SK-N-SH (cell line): ENCODE measurements around the gene METTL26. TPM values are rescaled to one million over a fixed set of nuclear protein-coding genes. Genes with fewer than 3 reads are reported as not detected.

ENCODE experiments used
- CTCF ChIA-PET: fragments of 300-600, 350-600 bp; formaldehyde crosslinking; extraction: SDS; loops from one replicate; lab custom pipeline; 2021; lab: Yijun Ruan, JAX
- POLR2A ChIA-PET: fragments of 350-600 bp; sonication (Branson Sonifier 250); formaldehyde crosslinking; extraction: SDS; loops from one replicate; lab custom pipeline; 2020; ENCODE audit warnings: antibody characterized with exemption, inconsistent platforms; lab: Yijun Ruan, JAX
- DNase-seq: peaks from one replicate; pipeline ENCODE4 v3.0.0; 2012
- H2AFZ ChIP-seq: fragments of 200-600 bp; sonication (generic); 2 replicates; pipeline ENCODE4 v1.8.1; 2016; ENCODE audit warnings: antibody characterized with exemption, mild to moderate bottlenecking, low read depth
- H3F3A ChIP-seq: fragments of 200-600 bp; sonication (generic); replicated peaks from 2 replicates; pipeline ENCODE3; 2016; ENCODE audit warnings: antibody characterized with exemption, mild to moderate bottlenecking; ENCODE audit not compliant: insufficient read depth
- H3K27ac ChIP-seq, 2 experiments: fragments of 200-500 bp in 1 of 2; fragments of 200-600 bp in 1 of 2; sonication (Bioruptor generic) in 1 of 2; sonication (generic), shearing (Covaris generic) in 1 of 2; 2 replicates each; pipeline versions ENCODE4 v1.5.1 to v1.6.1; 2014 to 2016; ENCODE audit warnings: low read depth in 2 of 2, inconsistent platforms in 1 of 2, low read length in 1 of 2, mild to moderate bottlenecking in 1 of 2, mixed read lengths in 1 of 2
- H3K27me3 ChIP-seq: fragments of 200-600 bp; sonication (generic), shearing (Covaris generic); 2 replicates; pipeline ENCODE4 v1.6.1; 2016; ENCODE audit warnings: mixed run types; ENCODE audit not compliant: insufficient read depth
- H3K36me3 ChIP-seq, 2 experiments: fragments of 200-500 bp in 1 of 2; fragments of 200-600 bp in 1 of 2; sonication (Bioruptor generic) in 1 of 2; sonication (generic) in 1 of 2; replicated peaks in 1 of 2; 2 replicates each; pipeline versions ENCODE3 to v1.5.1; 2014 to 2016; ENCODE audit warnings: low read length in 1 of 2, mild to moderate bottlenecking in 1 of 2; ENCODE audit not compliant: insufficient read depth in 2 of 2, control insufficient read depth in 1 of 2
- H3K4me1 ChIP-seq, 2 experiments: fragments of 200-500 bp in 1 of 2; fragments of 200-600 bp in 1 of 2; sonication (Bioruptor generic) in 1 of 2; sonication (generic), shearing (Covaris generic) in 1 of 2; 2 replicates each; pipeline versions ENCODE4 v1.5.1 to v1.6.1; 2014 to 2016; ENCODE audit warnings: low read depth in 1 of 2, low read length in 1 of 2, mixed run types in 1 of 2; ENCODE audit not compliant: insufficient read depth in 2 of 2, control insufficient read depth in 1 of 2
- H3K4me2 ChIP-seq: fragments of 200-600 bp; sonication (generic), shearing (Covaris generic); 2 replicates; pipeline ENCODE4 v1.6.1; 2017; ENCODE audit warnings: mixed run types
- H3K4me3 ChIP-seq, 2 experiments: fragments of 200-500 bp in 1 of 2; fragments of 200-600 bp in 1 of 2; sonication (Bioruptor generic) in 1 of 2; sonication (generic), shearing (Covaris generic) in 1 of 2; 2 replicates each; pipeline versions ENCODE4 v1.5.1 to v1.8.1; 2014 to 2016; ENCODE audit warnings: low read depth in 2 of 2, inconsistent platforms in 1 of 2, low read length in 1 of 2, mild to moderate bottlenecking in 1 of 2, mixed read lengths in 1 of 2, moderate library complexity in 1 of 2
- H3K79me2 ChIP-seq: fragments of 200-600 bp; sonication (generic); 2 replicates; pipeline ENCODE4 v1.8.1; 2017; ENCODE audit warnings: mild to moderate bottlenecking; ENCODE audit not compliant: insufficient read depth
- H3K9ac ChIP-seq: fragments of 200-600 bp; sonication (generic); 2 replicates; pipeline ENCODE4 v1.6.1; 2017; ENCODE audit warnings: mixed run types
- H3K9me2 ChIP-seq: fragments of 200-600 bp; sonication (generic); 2 replicates; pipeline ENCODE4 v1.6.1; 2017; ENCODE audit warnings: mixed run types
- H3K9me3 ChIP-seq: fragments of 200-600 bp; sonication (generic); 2 replicates; pipeline ENCODE4 v1.6.1; 2017; ENCODE audit warnings: mixed run types, mild to moderate bottlenecking, moderate library complexity
- H4K20me1 ChIP-seq: fragments of 200-600 bp; sonication (generic); 2 replicates; pipeline ENCODE4 v1.6.1; 2017; ENCODE audit warnings: mild to moderate bottlenecking, mixed run types; ENCODE audit not compliant: insufficient read depth
- EP300 ChIP-seq, 2 experiments: IDR thresholded peaks; 2 replicates each; pipeline versions ENCODE4 v1.4.0 to v1.6.1; 2012; ENCODE audit warnings: borderline replicate concordance in 1 of 2, low read depth in 1 of 2, low read length in 1 of 2
- EZH2phosphoT487 ChIP-seq: fragments of 200-600 bp; sonication (generic); IDR thresholded peaks from 2 replicates; pipeline ENCODE4 v1.6.1; 2017; ENCODE audit warnings: low read depth, mixed run types, mild to moderate bottlenecking, antibody characterized with exemption, moderate library complexity, borderline replicate concordance
- FOSL2 ChIP-seq: IDR thresholded peaks from 2 replicates; pipeline ENCODE4 v1.4.0; 2012; ENCODE audit warnings: low read depth, mild to moderate bottlenecking, moderate library complexity, borderline replicate concordance
- FOXM1 ChIP-seq: IDR thresholded peaks from 2 replicates; pipeline ENCODE4 v1.4.0; 2012; ENCODE audit warnings: low read depth, mild to moderate bottlenecking
- GATA2 ChIP-seq: sonication (generic); formaldehyde crosslinking; IDR thresholded peaks from 2 replicates; pipeline ENCODE4 v1.5.0; 2020; ENCODE audit warnings: mild to moderate bottlenecking, missing genetic modification reagents
- IRF3 ChIP-seq: fragments of 150-350 bp; IDR thresholded peaks from 2 replicates; pipeline ENCODE4 v1.6.1; 2016; ENCODE audit warnings: mild to moderate bottlenecking, low read depth, low read length
- MEF2A ChIP-seq: IDR thresholded peaks from 2 replicates; pipeline ENCODE4 v1.4.0; 2012; ENCODE audit warnings: low read depth, borderline replicate concordance
- NRF1 ChIP-seq: IDR thresholded peaks from 2 replicates; pipeline ENCODE4 v1.6.1; 2012; ENCODE audit warnings: low read depth, mild to moderate bottlenecking, low read length
- PBX3 ChIP-seq: IDR thresholded peaks from 2 replicates; pipeline ENCODE4; 2012
- POLR2AphosphoS5 ChIP-seq: IDR thresholded peaks from 2 replicates; pipeline ENCODE4 v1.6.1; 2012; ENCODE audit warnings: low read depth, low read length
- RCOR1 ChIP-seq: fragments of 150-350 bp; IDR thresholded peaks from 2 replicates; pipeline ENCODE4 v1.6.1; 2017; ENCODE audit warnings: antibody characterized with exemption, low read length
- REST ChIP-seq: IDR thresholded peaks from 2 replicates; pipeline ENCODE4 v1.6.1; 2012; ENCODE audit warnings: mild to moderate bottlenecking, low read depth, low read length, moderate library complexity
- SIN3A ChIP-seq: IDR thresholded peaks from 2 replicates; pipeline ENCODE4 v1.6.1; 2012; ENCODE audit warnings: low read depth, mild to moderate bottlenecking, low read length, moderate library complexity, borderline replicate concordance
- TAF1 ChIP-seq: IDR thresholded peaks from 2 replicates; pipeline ENCODE4 v1.6.1; 2012; ENCODE audit warnings: low read depth, mild to moderate bottlenecking, low read length, moderate library complexity, borderline replicate concordance
- YY1 ChIP-seq: IDR thresholded peaks from 2 replicates; pipeline ENCODE4 v1.4.0; 2012; ENCODE audit warnings: low read depth, mild to moderate bottlenecking
- ZBTB33 ChIP-seq: IDR thresholded peaks from 2 replicates; pipeline ENCODE4 v1.4.0; 2012; ENCODE audit warnings: low read depth, borderline replicate concordance
- WGBS: methylation state at CpG from one replicate; pipeline ENCODE4 v1.1.6; 2017; ENCODE audit warnings: low lambda C conversion rate; 5-methylcytosine and 5-hydroxymethylcytosine counted together
- polyA plus RNA-seq, 3 experiments: library from polyadenylated mRNA; depleted of rRNA; stranded (reverse); fragments of >200 nt; gene quantifications; 2 replicates each; pipeline ENCODE4 v1.2.3, GENCODE V29; 2012

METTL26 gene
- polyA plus RNA-seq, 1 of the 3 experiments (the other 2 are of a cell fraction) = 167 TPM

GRCh38 chr16:646679-647172 is 10.6 kb upstream of the METTL26 start:
- Histone ChIP-seq H2AFZ (no peak overlapping the region), H3K4me3 (no peak overlapping the region), H3K4me1 (peaks cover 10 to 38% of the 10 kb centered on the region in 2 experiments; a peak in 2 of 4 replicates), H3K9me3 (no peaks in the 10 kb centered on the region), H3F3A (peaks cover 5% of the 10 kb centered on the region), H3K36me3 (no peaks in the 10 kb centered on the region), H3K4me2 (no peak overlapping the region), H3K27ac (no peak overlapping the region; a peak in 1 of 4 replicates), H4K20me1 (no peaks in the 10 kb centered on the region), H3K9ac (no peak overlapping the region), H3K27me3 (no peaks in the 10 kb centered on the region), H3K79me2 (peaks cover 30% of the 10 kb centered on the region; the same call in 1 of the 2 replicates), H3K9me2 (no peaks in the 10 kb centered on the region)
- CTCF ChIA-PET = interaction anchor here (1.3 to 7.8 kb wide), 6 partner anchors 8 to 29 kb away, joined by 3 to 92 read pairs (median 12); partner anchors contain the start of genes RHBDL1 and RHOT2
- 92% methylated on average over 10 of the region's 22 CpGs for WGBS
- TF ChIP-seq EP300 (IDR thresholded peaks at IDR 0.05; ENCODE audit: borderline replicate concordance in 1 of 2, low read depth in 1 of 2, low read length in 1 of 2) (no peak), REST (no peak), FOSL2 (no peak), TAF1 (no peak), RCOR1 (no peak), EZH2phosphoT487 (no peak), GATA2 (CRISPR knock-in tag) (no peak), NRF1 (no peak), ZBTB33 (no peak), SIN3A (no peak), PBX3 (no peak), MEF2A (no peak), FOXM1 (no peak), POLR2AphosphoS5 (no peak), YY1 (no peak), IRF3 (no peak)
- DNase-seq = no peak
- POLR2A ChIA-PET = no interaction called here
